Upper lobe of right lung (tissue), 1 donor: Measurements from ENCODE around the gene LBP. TPM values are rescaled to one million over a fixed set of nuclear protein-coding genes. Genes with fewer than 3 reads are reported as not detected.
"Not testable (repeated sequence)": the region's sequence is repeated elsewhere in the genome, so short reads cannot be mapped to it uniquely, and the experiment has no call there.

Experiments
- ATAC-seq: fragments of 200-7000 bp; cut with Tn5 transposase; one replicate; pipeline ENCODE4 v1.9.1; 2020; ENCODE audit warnings: mild to moderate bottlenecking, moderate library complexity
- DNase-seq: peaks from one replicate; pipeline ENCODE4 v3.0.0-alpha.2; 2020
- H3K27ac ChIP-seq: fragments of 200-600 bp; one replicate; pipeline ENCODE4 v1.8.0; 2022
- H3K27me3 ChIP-seq: fragments of 200-600 bp; one replicate; pipeline ENCODE4 v1.8.0; 2022; ENCODE audit warnings: mild to moderate bottlenecking
- H3K36me3 ChIP-seq: fragments of 200-600 bp; one replicate; pipeline ENCODE4 v1.8.0; 2022
- H3K4me1 ChIP-seq: fragments of 200-600 bp; one replicate; pipeline ENCODE4 v1.8.0; 2022
- H3K4me3 ChIP-seq: fragments of 200-600 bp; one replicate; pipeline ENCODE4 v1.8.0; 2022; ENCODE audit warnings: mild to moderate bottlenecking
- H3K9me3 ChIP-seq: fragments of 200-600 bp; one replicate; pipeline ENCODE4 v1.8.0; 2022
- CTCF ChIP-seq: fragments of 200-600 bp; IDR thresholded peaks from one replicate; pipeline ENCODE4 v1.8.0; 2022; ENCODE audit warnings: antibody characterized with exemption
- intact Hi-C: fragments of 100-400 bp; cut with DNase I; formaldehyde crosslinking; loops from one replicate; pipeline ENCODE4 v1.11.0; 2022
- total RNA-seq: library from RNA; stranded (reverse); fragmentation: NEBNext Ultra II Directional; extraction: Animal tissue kit (Norgen Biotek cat#: 25700); gene quantifications from one replicate; pipeline ENCODE4 v1.2.1, GENCODE V29; 2021
- donor health status: DM: no; HTN: yes; CAD: no; lungs with severe emphysema.

The LBP gene
- total RNA-seq, 1 donor from 2014 or later = 0.26 TPM

GRCh38 chr20:38373898-38374297, 27.6 kb downstream of the LBP start:
- no peaks in the 10 kb centered on the region for H3K36me3 ChIP-seq
- no peak for ATAC-seq
- H3K4me1 ChIP-seq = peaks cover 4% of the 10 kb centered on the region
- no peak overlapping the region for H3K4me3 ChIP-seq
- TF ChIP-seq CTCF = no peak
- no peaks in the 10 kb centered on the region for H3K27me3 ChIP-seq
- intact Hi-C loops = no loop called here
- H3K9me3 ChIP-seq = no peaks in the 10 kb centered on the region
- DNase-seq = no peak
- no peak overlapping the region for H3K27ac ChIP-seq

- Histone ChIP-seq H3K27me3 (no peaks in the 10 kb centered on the region), H3K4me3 (no peak overlapping the region), H3K4me1 (peaks cover 4% of the 10 kb centered on the region), H3K36me3 (no peaks in the 10 kb centered on the region), H3K9me3 (no peaks in the 10 kb centered on the region), H3K27ac (no peak overlapping the region)
- ATAC-seq (no peak), DNase-seq (no peak)
- TF ChIP-seq CTCF = no peak
- intact Hi-C loops = no loop called here
These were observed 30.9 kb downstream of the LBP start for GRCh38 chr20:38377039-38377685.

- H3K27me3 ChIP-seq, ATAC-seq, DNase-seq, H3K27ac ChIP-seq, H3K4me3 ChIP-seq, H3K36me3 ChIP-seq, H3K4me1 ChIP-seq, intact Hi-C loops, H3K9me3 ChIP-seq: not testable (repeated sequence)
These were observed 31.6 kb downstream of the LBP start for GRCh38 chr20:38377838-38378237.

- intact Hi-C loops = no loop called here
- Histone ChIP-seq H3K27me3 (no peaks in the 10 kb centered on the region), H3K9me3 (no peaks in the 10 kb centered on the region), H3K4me3 (no peak overlapping the region), H3K27ac (no peak overlapping the region), H3K4me1 (no peaks in the 10 kb centered on the region), H3K36me3 (no peaks in the 10 kb centered on the region)
- no peak for DNase-seq
- ATAC-seq = no peak
- TF ChIP-seq CTCF = no peak
These were observed 36.9 kb downstream of the LBP start for GRCh38 chr20:38383147-38383546.

GRCh38 chr20:38386004-38386403, 39.7 kb downstream of the LBP start:
- Histone ChIP-seq H3K36me3 (no peaks in the 10 kb centered on the region), H3K4me3 (no peak overlapping the region), H3K27ac (no peak overlapping the region), H3K9me3 (no peaks in the 10 kb centered on the region), H3K27me3 (no peaks in the 10 kb centered on the region), H3K4me1 (no peaks in the 10 kb centered on the region)
- DNase-seq = no peak
- intact Hi-C loops = no loop called here
- ATAC-seq = no peak
- no peak for TF ChIP-seq CTCF

- H3K4me1 ChIP-seq = no peaks in the 10 kb centered on the region
These were observed 40.6 kb downstream of the LBP start for GRCh38 chr20:38386851-38387250.

More at GRCh38 chr20:38386851-38387250, 40.6 kb downstream of the LBP start:
- H3K27me3 ChIP-seq = no peaks in the 10 kb centered on the region
- H3K27ac ChIP-seq = no peak overlapping the region
- TF ChIP-seq CTCF = no peak
- H3K9me3 ChIP-seq = no peaks in the 10 kb centered on the region
- no peak for DNase-seq
- H3K36me3 ChIP-seq = no peaks in the 10 kb centered on the region
- intact Hi-C loops = no loop called here
- H3K4me3 ChIP-seq = no peak overlapping the region
- no peak for ATAC-seq
